ENCODE data around the gene TAS2R39. TPM values are rescaled to one million over a fixed set of nuclear protein-coding genes. Genes with fewer than 3 reads are reported as not detected.

The TAS2R39 gene
- total RNA-seq, 4 donors from 2014 or later: not detected

DNA sequence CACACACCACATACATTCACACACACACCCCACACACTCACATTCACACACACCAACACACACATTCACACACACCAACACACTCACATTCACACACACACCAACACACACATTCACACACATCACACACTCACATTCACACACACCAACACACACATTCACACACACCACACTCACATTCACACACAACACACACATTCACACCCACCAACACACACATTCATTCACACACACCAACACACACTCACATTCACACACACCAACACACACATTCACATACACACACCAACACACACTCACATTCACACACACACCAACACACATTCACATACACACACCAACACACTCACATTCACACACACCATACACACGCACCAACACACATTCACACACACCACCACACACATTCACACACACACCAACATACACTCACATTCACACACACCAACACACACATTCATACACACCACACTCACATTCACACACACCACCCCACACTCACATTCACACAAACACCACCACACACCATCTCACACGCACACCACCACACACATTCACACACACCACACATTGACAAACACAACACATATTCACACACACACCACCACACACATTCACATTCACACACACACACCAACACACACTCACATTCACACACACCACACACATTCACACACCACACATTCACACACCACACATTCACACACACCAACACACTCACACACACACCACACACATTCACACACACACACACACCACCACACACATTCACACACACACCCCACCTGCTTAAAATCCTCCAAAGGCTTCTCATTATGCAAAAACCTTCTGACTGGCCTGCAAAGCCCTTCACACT, 47.6 kb downstream of the TAS2R39 start:
- no peak overlapping the region for H3K4me3 ChIP-seq
- no peaks in the 10 kb centered on the region for H3K36me3 ChIP-seq
- in situ Hi-C loops (cut with MboI; ENCODE audit: low sequenced_read_pairs in 4 of 4) (no loop called here), intact Hi-C loops (cut with DNase I; ENCODE audit: low total_unique reads) (no loop called here)
- no peak for TF ChIP-seq POLR2A (IDR thresholded peaks at IDR 0.05)
- TF ChIP-seq, protein P1, sequence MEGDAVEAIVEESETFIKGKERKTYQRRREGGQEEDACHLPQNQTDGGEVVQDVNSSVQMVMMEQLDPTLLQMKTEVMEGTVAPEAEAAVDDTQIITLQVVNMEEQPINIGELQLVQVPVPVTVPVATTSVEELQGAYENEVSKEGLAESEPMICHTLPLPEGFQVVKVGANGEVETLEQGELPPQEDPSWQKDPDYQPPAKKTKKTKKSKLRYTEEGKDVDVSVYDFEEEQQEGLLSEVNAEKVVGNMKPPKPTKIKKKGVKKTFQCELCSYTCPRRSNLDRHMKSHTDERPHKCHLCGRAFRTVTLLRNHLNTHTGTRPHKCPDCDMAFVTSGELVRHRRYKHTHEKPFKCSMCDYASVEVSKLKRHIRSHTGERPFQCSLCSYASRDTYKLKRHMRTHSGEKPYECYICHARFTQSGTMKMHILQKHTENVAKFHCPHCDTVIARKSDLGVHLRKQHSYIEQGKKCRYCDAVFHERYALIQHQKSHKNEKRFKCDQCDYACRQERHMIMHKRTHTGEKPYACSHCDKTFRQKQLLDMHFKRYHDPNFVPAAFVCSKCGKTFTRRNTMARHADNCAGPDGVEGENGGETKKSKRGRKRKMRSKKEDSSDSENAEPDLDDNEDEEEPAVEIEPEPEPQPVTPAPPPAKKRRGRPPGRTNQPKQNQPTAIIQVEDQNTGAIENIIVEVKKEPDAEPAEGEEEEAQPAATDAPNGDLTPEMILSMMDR (IDR thresholded peaks at IDR 0.05 in 4 of 5, conservative IDR thresholded peaks at IDR 0.05 in 1 of 5): no peak
- no peak for ATAC-seq
- DNase-seq: no peak
- no peak overlapping the region for H3K27ac ChIP-seq
- no peaks in the 10 kb centered on the region for H3K27me3 ChIP-seq
- H3K9me3 ChIP-seq: no peaks in the 10 kb centered on the region
- no peaks in the 10 kb centered on the region for H3K4me1 ChIP-seq

Other genes with a start within 250 kb of the TAS2R39 start
- gene TRPV5, start 249.7 kb upstream of the TAS2R39 start, total RNA-seq: not detected
- gene LLCFC1, start 243.9 kb upstream of the TAS2R39 start, total RNA-seq: not detected
- not detected for gene KEL, start 221.1 kb upstream of the TAS2R39 start, total RNA-seq
- gene OR9A2, start 156.3 kb upstream of the TAS2R39 start, total RNA-seq: not detected
- gene OR6V1, start 131.1 kb upstream of the TAS2R39 start, total RNA-seq: not detected
- not detected for gene PIP, start 51.3 kb upstream of the TAS2R39 start, total RNA-seq
- gene TAS2R40, start 38.6 kb downstream of the TAS2R39 start, total RNA-seq: not detected
- 100 to 1,000 TPM in 1 of 4 donors, 10 to 100 TPM in 3; 59.5 to 114 (median 85.0) TPM for gene GSTK1, start 80.0 kb downstream of the TAS2R39 start, total RNA-seq
- gene TMEM139, start 101.5 kb downstream of the TAS2R39 start, total RNA-seq: not detected
- gene CASP2, start 104.9 kb downstream of the TAS2R39 start, total RNA-seq: 10 to 100 TPM in 1 of 4 donors, 1 to 10 TPM in 3; 3.1 to 13.9 (median 4.1) TPM
- 1 to 10 TPM in 3 of 4 donors, under 1 TPM in 1; 0.92 to 2.9 (median 1.7) TPM for gene CLCN1, start 132.7 kb downstream of the TAS2R39 start, total RNA-seq
- gene FAM131B, start 179.3 kb downstream of the TAS2R39 start, total RNA-seq: 1 to 10 TPM in 1 of 4 donors, under 1 TPM in 2, not detected in 1; 0.33 to 1.2 (median 0.38) TPM
- gene ZYX, start 197.9 kb downstream of the TAS2R39 start, total RNA-seq: 10 to 100 TPM; 27.1 to 81.8 (median 43.2) TPM
- not detected for gene EPHA1, start 225.4 kb downstream of the TAS2R39 start, total RNA-seq

Measured in gastrocnemius medialis (tissue), 4 donors.